ENCODE data around the gene LAMC2.

GRCh38 chr1:183166454-183166853, 19.6 kb upstream of the LAMC2 start:
- TF ChIP-seq, protein P1, sequence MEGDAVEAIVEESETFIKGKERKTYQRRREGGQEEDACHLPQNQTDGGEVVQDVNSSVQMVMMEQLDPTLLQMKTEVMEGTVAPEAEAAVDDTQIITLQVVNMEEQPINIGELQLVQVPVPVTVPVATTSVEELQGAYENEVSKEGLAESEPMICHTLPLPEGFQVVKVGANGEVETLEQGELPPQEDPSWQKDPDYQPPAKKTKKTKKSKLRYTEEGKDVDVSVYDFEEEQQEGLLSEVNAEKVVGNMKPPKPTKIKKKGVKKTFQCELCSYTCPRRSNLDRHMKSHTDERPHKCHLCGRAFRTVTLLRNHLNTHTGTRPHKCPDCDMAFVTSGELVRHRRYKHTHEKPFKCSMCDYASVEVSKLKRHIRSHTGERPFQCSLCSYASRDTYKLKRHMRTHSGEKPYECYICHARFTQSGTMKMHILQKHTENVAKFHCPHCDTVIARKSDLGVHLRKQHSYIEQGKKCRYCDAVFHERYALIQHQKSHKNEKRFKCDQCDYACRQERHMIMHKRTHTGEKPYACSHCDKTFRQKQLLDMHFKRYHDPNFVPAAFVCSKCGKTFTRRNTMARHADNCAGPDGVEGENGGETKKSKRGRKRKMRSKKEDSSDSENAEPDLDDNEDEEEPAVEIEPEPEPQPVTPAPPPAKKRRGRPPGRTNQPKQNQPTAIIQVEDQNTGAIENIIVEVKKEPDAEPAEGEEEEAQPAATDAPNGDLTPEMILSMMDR (conservative IDR thresholded peaks at IDR 0.05; ENCODE audit: low read length) = no peak
- no peak for TF ChIP-seq EZH2phosphoT487 (IDR thresholded peaks at IDR 0.05; ENCODE audit: borderline replicate concordance)

Data from Loucy (cell line).